WTC11 (cell line): ENCODE measurements around the gene CTNNAL1. TPM values are rescaled to one million over a fixed set of nuclear protein-coding genes. Genes with fewer than 3 reads are reported as not detected.

Experiments
- ATAC-seq: fragments of 200-7000 bp; cut with Tn5 transposase; 2 replicates; pipeline ENCODE4 v1.10.0; 2021; ENCODE audit warnings: mild to moderate bottlenecking, moderate library complexity
- CTCF ChIA-PET: fragments of 300-600 bp; sonication (Branson Sonifier 250); formaldehyde crosslinking; loops from one replicate; lab custom pipeline; 2021; ENCODE audit warnings: antibody characterized with exemption; lab: Charles Lee
- POLR2A ChIA-PET: fragments of 350-600 bp; sonication (Branson Sonifier 250); formaldehyde crosslinking; loops from one replicate; lab custom pipeline; 2021; ENCODE audit warnings: antibody characterized with exemption; lab: Charles Lee
- DNase-seq: peaks from one replicate; pipeline ENCODE4 v3.0.0; 2021; ENCODE audit warnings: low spot score
- H3K27ac Mint-ChIP-seq: 2 replicates; pipeline ENCODE4 v1.8.0; 2021; ENCODE audit warnings: mixed read lengths
- H3K27me3 Mint-ChIP-seq: 2 replicates; pipeline ENCODE4 v1.8.0; 2021; ENCODE audit warnings: low read depth, mild to moderate bottlenecking, moderate library complexity, mixed read lengths
- H3K36me3 Mint-ChIP-seq: 2 replicates; pipeline ENCODE4 v1.8.0; 2021; ENCODE audit warnings: mixed read lengths
- H3K4me1 Mint-ChIP-seq: 2 replicates; pipeline ENCODE4 v1.8.0; 2022; ENCODE audit warnings: mixed read lengths
- H3K4me3 Mint-ChIP-seq: 2 replicates; pipeline ENCODE4 v1.8.0; 2021; ENCODE audit warnings: mild to moderate bottlenecking, moderate library complexity, mixed read lengths
- H3K9me3 Mint-ChIP-seq: 2 replicates; pipeline ENCODE4 v1.8.0; 2021; ENCODE audit warnings: mixed read lengths
- ATF2 ChIP-seq: sonication (generic); formaldehyde crosslinking; IDR thresholded peaks from 2 replicates; pipeline ENCODE4 v1.8.1; 2022; ENCODE audit warnings: low read depth, missing genetic modification reagents, borderline replicate concordance
- E2F4 ChIP-seq: sonication (generic); formaldehyde crosslinking; IDR thresholded peaks from 2 replicates; pipeline ENCODE4 v1.8.1; 2022; ENCODE audit warnings: low read depth, mild to moderate bottlenecking, moderate library complexity, missing genetic modification reagents, borderline replicate concordance
- ELF4 ChIP-seq: sonication (generic); formaldehyde crosslinking; IDR thresholded peaks from 2 replicates; pipeline ENCODE4 v1.8.1; 2022; ENCODE audit warnings: low read depth, mild to moderate bottlenecking, moderate library complexity, missing genetic modification reagents
- GABPB1 ChIP-seq: sonication (generic); formaldehyde crosslinking; IDR thresholded peaks from 2 replicates; pipeline ENCODE4 v1.8.1; 2023; ENCODE audit warnings: mild to moderate bottlenecking, missing genetic modification reagents
- GTF2I ChIP-seq: fragments of 250-450 bp; sonication (Bioruptor Pico); conservative IDR thresholded peaks from 2 replicates; pipeline ENCODE4 v1.4.0; 2021; ENCODE audit warnings: mild to moderate bottlenecking
- KAT7 ChIP-seq: sonication (generic); formaldehyde crosslinking; IDR thresholded peaks from 2 replicates; pipeline ENCODE4 v1.8.1; 2023; ENCODE audit warnings: missing genetic modification reagents, mild to moderate bottlenecking, borderline replicate concordance
- MLX ChIP-seq: sonication (generic); formaldehyde crosslinking; IDR thresholded peaks from 2 replicates; pipeline ENCODE4 v1.8.1; 2023; ENCODE audit warnings: mild to moderate bottlenecking, missing genetic modification reagents, moderate library complexity
- MXD4 ChIP-seq: fragments of 250-450 bp; sonication (Bioruptor Pico); IDR thresholded peaks from 2 replicates; pipeline ENCODE4 v1.8.0; 2021; ENCODE audit warnings: mild to moderate bottlenecking, moderate library complexity, borderline replicate concordance
- NR1H2 ChIP-seq: sonication (generic); formaldehyde crosslinking; IDR thresholded peaks from 2 replicates; pipeline ENCODE4 v1.9.0; 2021; ENCODE audit warnings: mild to moderate bottlenecking, moderate library complexity, missing genetic modification reagents
- NR2C2 ChIP-seq: sonication (generic); formaldehyde crosslinking; IDR thresholded peaks from 2 replicates; pipeline ENCODE4 v1.8.0; 2022; ENCODE audit warnings: mild to moderate bottlenecking, missing genetic modification reagents
- PREB ChIP-seq: sonication (generic); formaldehyde crosslinking; IDR thresholded peaks from 2 replicates; pipeline ENCODE4 v1.8.1; 2022; ENCODE audit warnings: mild to moderate bottlenecking, missing genetic modification reagents, moderate library complexity, borderline replicate concordance
- SMAD4 ChIP-seq: sonication (generic); formaldehyde crosslinking; IDR thresholded peaks from 2 replicates; pipeline ENCODE4 v1.8.0; 2022; ENCODE audit warnings: mild to moderate bottlenecking, missing genetic modification reagents
- SP1 ChIP-seq: sonication (generic); formaldehyde crosslinking; conservative IDR thresholded peaks from 2 replicates; pipeline ENCODE4 v1.8.1; 2022; ENCODE audit warnings: missing genetic modification reagents
- USF2 ChIP-seq: sonication (generic); formaldehyde crosslinking; IDR thresholded peaks from 2 replicates; pipeline ENCODE4 v1.8.1; 2023; ENCODE audit warnings: mild to moderate bottlenecking, missing genetic modification reagents, moderate library complexity
- ZMAT4 ChIP-seq: fragments of 250-450 bp; sonication (Bioruptor Pico); IDR thresholded peaks from 2 replicates; pipeline ENCODE4 v1.9.0; 2021; ENCODE audit warnings: mild to moderate bottlenecking
- ZNF121 ChIP-seq: sonication (generic); formaldehyde crosslinking; IDR thresholded peaks from 2 replicates; pipeline ENCODE4 v1.8.0; 2023; ENCODE audit warnings: missing genetic modification reagents
- ZNF396 ChIP-seq: fragments of 250-450 bp; sonication (Bioruptor Pico); IDR thresholded peaks from 2 replicates; pipeline ENCODE4 v1.8.0; 2021; ENCODE audit warnings: mild to moderate bottlenecking, moderate library complexity, borderline replicate concordance
- total RNA-seq: library from RNA; stranded (reverse); gene quantifications from 3 replicates; pipeline ENCODE4 v1.2.3, GENCODE V29; 2021

Gene CTNNAL1
- total RNA-seq, 1 experiment from 2014 or later, result 53.1 TPM

GRCh38 chr9:109002141-109002540, 11.2 kb downstream of the CTNNAL1 start (continued):
- TF ChIP-seq PREB, result no peak
- TF ChIP-seq SP1 (CRISPR knock-in tag), result no peak
- TF ChIP-seq MXD4 (CRISPR knock-in tag), result no peak
- TF ChIP-seq, all 79 proteins: peak for 0

- H3K27ac Mint-ChIP-seq, result no peak overlapping the region
- peaks cover 23% of the 10 kb centered on the region for H3K9me3 Mint-ChIP-seq
These were observed 12.0 kb downstream of the CTNNAL1 start for GRCh38 chr9:109001275-109001676.

GRCh38 chr9:108997112-108997511, 16.2 kb downstream of the CTNNAL1 start:
- TF ChIP-seq ELF4 (CRISPR knock-in tag) (no peak), KAT7 (CRISPR knock-in tag) (no peak), ZNF121 (CRISPR knock-in tag) (no peak)
- Mint-ChIP-seq H3K27me3 (no peaks in the 10 kb centered on the region), H3K27ac (peak overlapping the region; percentile 0), H3K4me3 (no peak overlapping the region), H3K4me1 (no peaks in the 10 kb centered on the region), H3K9me3 (peaks cover under 1% of the 10 kb centered on the region), H3K36me3 (peaks cover under 1% of the 10 kb centered on the region; the same call in 1 of the 2 replicates)
- no peak for ATAC-seq
- no peak for DNase-seq
- CTCF ChIA-PET, result interaction anchor here (1.7 kb wide), 1 partner anchor 46 kb away, joined by 3 read pairs; no protein-coding TSS in a partner anchor
- POLR2A ChIA-PET, result interaction anchor here (0.6 kb wide), 1 partner anchor 415 kb away, joined by 3 read pairs; no protein-coding TSS in a partner anchor

More at GRCh38 chr9:109001275-109001676, 12.0 kb downstream of the CTNNAL1 start:
- POLR2A ChIA-PET, result no interaction called here
- no peaks in the 10 kb centered on the region; the same call in 1 of the 2 replicates for H3K27me3 Mint-ChIP-seq
- H3K36me3 Mint-ChIP-seq, result peaks cover 29% of the 10 kb centered on the region
- CTCF ChIA-PET, result no interaction called here
- DNase-seq (no peak), ATAC-seq (no peak)
- no peak overlapping the region for H3K4me3 Mint-ChIP-seq
- H3K4me1 Mint-ChIP-seq, result no peaks in the 10 kb centered on the region
- no peak for TF ChIP-seq GABPB1 (CRISPR knock-in tag)
- TF ChIP-seq MLX (CRISPR knock-in tag), result no peak
- no peak for TF ChIP-seq ATF2
- TF ChIP-seq NR1H2, result no peak
- no peak for TF ChIP-seq GTF2I
- no peak for TF ChIP-seq ZMAT4 (CRISPR knock-in tag)
- TF ChIP-seq USF2 (CRISPR knock-in tag), result no peak
- TF ChIP-seq SMAD4 (CRISPR knock-in tag), result no peak
- TF ChIP-seq ZNF396, result no peak
- no peak for TF ChIP-seq NR2C2 (CRISPR knock-in tag)
- TF ChIP-seq E2F4, result no peak
